ENCODE measurements around the gene CLCN5.

- TF ChIP-seq CTCF (IDR thresholded peaks at IDR 0.05; ENCODE audit: insufficient read depth, low read length, poor library complexity, severe bottlenecking), result no peak
- no peak for TF ChIP-seq EZH2phosphoT487 (conservative IDR thresholded peaks at IDR 0.05; ENCODE audit: low read length)
Measured at GRCh38 chrX:49925176-49925575, 2.8 kb downstream of the CLCN5 start.

Measured in SU-DHL-6 (cell line).